ENCODE data around the gene SRGAP1.

Gene SRGAP1

DNA sequence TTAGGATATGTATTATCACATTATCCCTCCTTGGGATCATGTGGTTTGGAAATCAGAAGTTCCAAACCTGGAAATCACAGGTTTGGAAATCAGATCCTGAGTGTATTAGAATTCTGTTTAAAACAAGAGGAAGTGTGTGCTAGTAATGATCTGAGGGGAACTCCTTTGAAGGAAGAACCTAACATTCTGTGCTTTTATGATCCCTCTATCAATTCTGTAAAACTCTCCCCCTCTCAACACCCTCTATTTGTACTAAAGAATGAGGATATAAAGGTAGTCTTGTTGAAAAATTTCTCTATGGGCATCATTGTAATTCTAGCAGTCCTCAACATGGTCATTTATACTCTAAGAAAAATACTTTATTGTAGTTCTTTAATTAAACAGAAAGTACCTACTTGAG, 97.4 kb downstream of the SRGAP1 start:
- DNase-seq = no peak

DNA sequence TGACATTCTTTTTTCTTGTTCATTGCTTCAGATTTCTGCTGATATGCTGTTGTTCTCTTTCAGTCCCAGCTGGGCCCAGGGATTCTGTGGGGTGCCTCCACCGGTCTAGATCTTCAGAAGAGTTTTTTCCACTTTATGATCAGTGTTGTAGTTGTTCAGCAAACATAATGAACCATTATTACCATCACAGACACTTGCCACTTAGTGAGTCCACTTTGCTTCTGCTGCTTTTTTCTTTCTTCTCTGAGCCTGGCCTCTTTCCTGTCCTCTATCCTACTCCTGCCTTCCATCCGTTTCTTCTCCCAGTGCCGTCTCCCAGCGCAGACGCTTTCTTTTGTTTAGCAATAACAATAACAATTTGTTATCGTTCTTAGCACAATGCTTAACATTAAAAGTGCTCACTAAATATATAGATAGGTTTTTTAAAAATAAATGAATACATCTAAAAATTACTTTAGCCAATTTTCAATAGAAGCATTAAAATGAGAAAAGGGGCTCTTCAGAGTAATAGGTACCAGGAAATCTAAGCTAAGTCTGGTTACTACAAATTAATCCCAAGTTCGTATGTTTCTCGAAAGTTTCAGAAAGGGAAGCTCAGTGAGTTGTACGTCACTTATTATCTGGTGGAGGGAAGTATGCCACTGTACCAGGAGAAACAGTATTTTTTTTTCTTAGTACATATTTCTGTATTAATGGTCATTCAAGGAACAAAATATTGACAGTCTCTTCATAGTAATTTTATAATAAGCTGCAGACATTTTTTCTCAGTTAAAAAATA, 98.2 kb downstream of the SRGAP1 start:
- no peak for DNase-seq

DNA sequence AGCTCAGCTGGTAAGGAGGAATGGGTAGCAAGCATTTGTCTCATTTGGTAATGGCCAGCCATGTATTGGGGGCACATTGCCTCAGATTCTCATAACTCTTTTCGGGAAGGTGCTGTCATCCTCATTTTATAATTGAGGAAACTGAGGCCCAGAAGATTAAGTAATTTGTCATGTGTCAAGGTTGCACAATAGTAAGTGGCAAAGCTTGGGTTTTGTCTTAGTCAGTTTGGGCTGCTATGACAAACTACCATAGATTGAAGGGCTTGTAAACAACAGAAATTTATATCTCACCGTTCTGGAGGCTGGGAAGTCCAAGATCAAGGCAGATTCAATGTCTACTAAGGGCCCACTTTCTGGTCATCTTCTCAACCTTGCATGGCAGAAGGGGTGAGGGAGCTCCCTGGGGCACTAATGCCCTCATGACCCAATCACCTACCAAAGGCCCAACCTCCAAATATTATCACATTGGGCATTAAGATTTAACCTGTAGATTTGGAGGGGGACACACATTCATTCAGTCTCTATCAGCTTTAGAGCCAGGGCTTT, 99.6 kb downstream of the SRGAP1 start:
- DNase-seq = no peak

GRCh38 chr12:63944586-63945228, 100.2 kb downstream of the SRGAP1 start:
- DNase-seq = no peak

- no peak for DNase-seq
Measured at GRCh38 chr12:63945777-63946176, 101.3 kb downstream of the SRGAP1 start.

- DNase-seq = no peak
Measured at GRCh38 chr12:63948211-63948610, 103.7 kb downstream of the SRGAP1 start.

DNA sequence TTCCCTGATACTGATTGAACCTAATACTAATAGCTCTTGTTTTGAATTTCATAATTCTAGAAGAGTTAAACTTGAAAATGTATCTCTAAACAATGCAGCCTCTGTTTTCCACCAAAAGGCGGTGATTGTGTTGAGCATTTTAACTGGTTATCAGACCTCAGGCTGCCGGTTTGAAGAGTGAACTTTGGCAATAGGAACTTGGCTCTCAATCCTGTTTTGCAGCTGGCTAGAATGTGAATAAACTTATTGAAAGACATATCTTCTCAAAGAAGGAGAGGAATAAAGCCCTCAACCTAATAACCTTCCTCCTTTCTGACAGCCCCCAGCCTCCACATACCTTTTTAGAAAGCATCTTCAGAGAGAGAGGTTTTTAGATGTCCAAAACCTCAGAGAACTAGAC, 105.4 kb downstream of the SRGAP1 start:
- no peak for DNase-seq

GRCh38 chr12:63952995-63953394, 108.5 kb downstream of the SRGAP1 start:
- DNase-seq = no peak

DNA sequence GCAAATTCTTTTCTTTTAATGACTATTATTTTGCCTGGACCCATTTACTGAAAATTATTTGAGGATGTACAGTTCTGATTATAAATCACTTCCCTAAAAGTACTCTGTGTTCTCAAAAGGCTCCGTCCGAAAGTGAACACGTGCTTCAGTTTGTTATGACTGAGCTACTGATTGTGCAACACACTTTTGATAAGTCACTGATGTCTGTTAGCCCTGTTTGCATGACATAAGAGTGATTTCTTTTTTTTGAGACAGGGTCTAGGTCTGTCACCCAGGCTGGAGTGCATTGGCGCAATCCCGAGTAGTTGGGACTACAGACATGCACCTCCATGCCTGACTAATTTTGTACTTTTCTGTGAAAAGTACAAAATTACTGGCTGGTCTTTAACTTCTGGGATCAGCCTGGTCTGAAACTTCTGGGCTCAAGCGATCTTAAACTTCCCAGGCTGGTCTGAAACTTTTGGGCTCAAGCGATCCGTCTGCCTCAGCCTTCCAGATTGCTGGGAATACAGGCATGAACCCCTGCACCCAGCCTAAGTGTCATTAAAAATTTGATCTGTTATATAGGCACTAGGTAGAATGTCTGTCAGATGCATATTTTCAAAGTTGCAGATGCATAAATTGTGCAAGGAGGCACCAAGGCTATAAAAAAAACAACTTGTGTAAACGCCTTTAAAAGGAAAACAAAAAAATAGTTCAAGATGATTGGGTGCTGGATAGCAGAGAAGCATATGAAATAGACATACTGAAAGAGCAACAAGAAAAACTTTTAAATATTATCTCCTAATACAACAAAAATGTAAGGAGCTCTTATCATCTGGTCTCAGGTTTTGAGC, 111.5 kb downstream of the SRGAP1 start:
- DNase-seq = no peak

GRCh38 chr12:63957496-63957895, 113.0 kb downstream of the SRGAP1 start:
- DNase-seq = no peak

DNA sequence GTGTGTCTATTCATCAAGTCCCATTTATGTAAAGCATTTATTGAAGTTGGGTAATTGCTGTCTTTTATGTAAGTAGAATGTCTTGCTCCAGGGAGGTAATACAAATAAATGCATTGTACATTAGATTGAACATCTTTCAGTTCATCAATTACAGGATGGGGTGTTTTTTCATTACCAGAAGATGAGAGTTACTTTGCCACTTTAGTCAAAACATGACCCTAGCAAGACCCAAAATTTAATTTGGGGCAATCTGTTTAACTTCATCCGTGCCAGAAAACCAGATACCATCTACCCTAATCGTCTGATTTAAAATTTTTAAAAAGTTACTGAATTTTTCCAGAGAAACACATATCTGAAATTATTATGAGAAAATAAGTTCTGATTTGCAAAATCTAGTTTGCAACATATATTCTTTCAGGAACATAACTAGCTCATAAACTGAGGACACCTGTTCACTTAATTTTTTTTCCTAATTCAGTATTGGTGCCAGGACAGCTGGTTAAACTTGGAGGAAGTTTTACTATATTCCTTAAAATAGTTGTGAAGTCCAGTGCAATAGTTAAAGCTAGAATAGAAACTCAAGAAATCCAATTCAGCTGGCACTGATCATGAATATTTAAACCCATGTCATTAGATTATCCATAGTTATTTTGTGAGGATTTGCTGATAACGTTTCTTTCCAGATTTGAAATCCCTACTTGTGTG, 114.5 kb downstream of the SRGAP1 start:
- no peak for DNase-seq

DNA sequence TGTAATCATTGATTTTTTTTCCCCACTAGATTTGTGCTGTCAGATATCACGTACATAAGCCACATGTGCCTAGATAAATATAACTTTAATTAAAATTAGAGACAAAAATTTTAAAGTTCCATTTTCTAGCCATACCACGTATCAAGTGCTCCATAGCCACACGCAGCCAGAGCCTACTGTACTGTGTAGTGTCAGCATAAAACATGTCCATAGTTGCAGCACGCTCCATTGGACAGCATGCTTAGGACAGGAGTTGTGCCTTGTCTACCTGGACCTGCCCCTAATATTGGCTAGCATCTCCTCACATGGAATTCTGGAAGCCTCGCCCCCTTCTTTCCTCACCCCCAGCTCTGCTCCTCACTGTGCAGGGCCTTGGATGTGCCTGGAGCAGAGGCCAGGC, 116.5 kb downstream of the SRGAP1 start:
- DNase-seq = no peak

GRCh38 chr12:63961543-63961942, 117.0 kb downstream of the SRGAP1 start:
- DNase-seq = no peak

- DNase-seq = no peak
Measured at GRCh38 chr12:63963868-63964267, 119.4 kb downstream of the SRGAP1 start.

DNA sequence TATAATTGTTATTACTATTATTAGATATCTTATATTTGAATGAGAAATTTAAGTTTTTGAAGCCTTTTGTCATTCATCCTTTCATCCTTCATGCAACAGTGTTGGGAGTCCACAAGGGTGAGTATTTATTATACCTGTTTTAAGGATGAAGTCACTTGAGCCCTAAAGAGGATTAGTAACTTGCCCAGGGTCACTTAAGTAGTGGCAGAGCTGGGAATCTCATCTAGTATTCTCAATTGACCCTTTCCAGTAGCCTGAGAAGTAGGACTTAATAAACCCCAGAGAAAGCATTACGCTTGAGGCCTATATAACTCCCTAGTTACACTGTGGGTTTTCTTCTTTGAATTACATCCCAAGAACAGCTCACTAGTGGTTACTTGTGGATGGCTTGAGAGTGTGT, 119.8 kb downstream of the SRGAP1 start:
- no peak for DNase-seq

- DNase-seq = no peak
Measured at GRCh38 chr12:63965936-63966605, 121.6 kb downstream of the SRGAP1 start.

DNA sequence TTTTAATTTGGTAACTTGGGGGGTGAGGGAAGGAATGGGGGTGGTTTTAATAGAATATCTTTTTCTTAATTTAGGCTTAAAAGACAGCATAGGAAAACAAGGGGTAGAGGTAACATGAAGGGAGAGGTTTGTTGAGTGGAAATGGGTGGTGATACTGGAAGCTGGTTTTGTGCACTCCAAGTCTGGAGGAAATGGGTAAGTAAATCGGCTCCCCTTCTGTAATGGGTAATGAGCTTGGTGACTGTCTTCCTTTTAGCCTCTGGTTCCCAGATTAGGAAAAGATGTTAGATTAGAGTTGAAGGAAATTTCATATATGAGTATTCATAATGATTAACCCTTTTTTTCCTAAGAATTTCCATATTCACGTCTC, 122.1 kb downstream of the SRGAP1 start:
- no peak for DNase-seq

- DNase-seq = no peak
Measured at GRCh38 chr12:63967358-63968145, 123.1 kb downstream of the SRGAP1 start.

- no peak for DNase-seq
Measured at GRCh38 chr12:63968673-63969072, 124.2 kb downstream of the SRGAP1 start.

DNA sequence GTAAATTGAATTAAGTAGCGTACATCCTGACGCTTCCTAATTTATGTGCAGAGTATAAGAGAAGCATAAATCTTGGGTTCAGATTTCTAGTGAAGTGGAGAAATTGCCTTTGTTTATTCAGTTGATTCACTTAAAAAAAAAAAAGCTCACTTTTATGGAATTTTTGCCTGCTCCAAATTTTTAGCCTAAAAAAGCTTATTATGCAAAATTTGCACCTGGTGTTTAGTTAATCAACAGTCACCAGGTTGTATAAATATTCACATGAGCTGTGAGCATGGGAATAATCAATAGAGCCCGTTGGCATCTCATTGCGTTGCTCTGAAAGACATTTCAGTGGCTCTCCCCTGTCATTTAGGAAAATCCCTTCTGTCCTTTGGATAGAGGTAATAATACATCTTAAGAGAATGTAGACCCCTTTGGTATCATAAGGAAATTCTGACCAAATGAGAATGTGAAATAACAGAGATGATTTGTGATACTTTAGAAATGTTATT, 132.4 kb downstream of the SRGAP1 start:
- DNase-seq = no peak

GRCh38 chr12:63977441-63977840, 132.9 kb downstream of the SRGAP1 start:
- DNase-seq = no peak
